Keratinocyte (primary cell): ENCODE data around the gene JMJD1C.

Experiments
- CTCF ChIP-seq, 3 experiments: IDR thresholded peaks in 1 of 3; conservative IDR thresholded peaks in 1 of 3; optimal IDR thresholded peaks in 1 of 3; 2 replicates in 2 of 3; 3 replicates in 1 of 3; pipeline versions ENCODE3 to v1.5.1; 2011; ENCODE audit warnings: low read length in 3 of 3, mild to moderate bottlenecking in 3 of 3, moderate library complexity in 2 of 3, control low read depth in 1 of 3, inconsistent platforms in 1 of 3; ENCODE audit not compliant: insufficient read depth in 2 of 3; ENCODE audit errors: extremely low read depth in 1 of 3
- EZH2 ChIP-seq: IDR thresholded peaks from one replicate; pipeline ENCODE4 v1.6.1; 2012; ENCODE audit warnings: inconsistent platforms, mild to moderate bottlenecking, low read length, moderate library complexity

DNA sequence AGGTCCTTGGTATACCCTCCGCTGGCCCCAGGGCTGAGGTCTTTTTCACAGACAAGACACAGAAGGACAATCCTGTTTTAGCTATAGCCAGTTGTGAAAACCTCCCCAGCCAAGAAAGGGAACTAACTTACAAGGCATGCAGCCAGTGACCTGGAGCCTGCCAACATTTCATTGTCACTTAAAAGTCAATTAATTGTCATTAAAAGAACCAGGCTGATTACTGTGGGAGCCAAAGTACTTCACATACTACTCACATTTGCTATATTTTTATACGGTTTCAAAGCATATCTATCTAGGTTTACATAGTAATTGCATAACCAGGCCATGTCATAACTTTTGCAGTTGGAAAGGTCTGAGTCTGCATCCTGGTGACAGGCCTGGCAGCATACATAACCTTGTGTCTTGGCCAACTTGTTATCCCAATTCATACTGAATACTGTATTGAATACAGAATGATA is 301.6 kb downstream of the JMJD1C start:
- TF ChIP-seq CTCF (optimal IDR thresholded peaks at IDR 0.05 in 1 of 3, IDR thresholded peaks at IDR 0.05 in 1 of 3, conservative IDR thresholded peaks at IDR 0.05 in 1 of 3; ENCODE audit: extremely low read depth in 1 of 3, insufficient read depth in 2 of 3, low read length in 3 of 3) (no peak), EZH2 (no peak)
